NCI-H1436 (cell line): ENCODE measurements around the gene HTR1E.
"Not testable (repeated sequence)": the region's sequence is repeated elsewhere in the genome, so short reads cannot be mapped to it uniquely, and the experiment has no call there.

Experiments
- DNase-seq: peaks from one replicate; lab custom pipeline; 2025; lab: John Stamatoyannopoulos, UW

Gene HTR1E

DNA sequence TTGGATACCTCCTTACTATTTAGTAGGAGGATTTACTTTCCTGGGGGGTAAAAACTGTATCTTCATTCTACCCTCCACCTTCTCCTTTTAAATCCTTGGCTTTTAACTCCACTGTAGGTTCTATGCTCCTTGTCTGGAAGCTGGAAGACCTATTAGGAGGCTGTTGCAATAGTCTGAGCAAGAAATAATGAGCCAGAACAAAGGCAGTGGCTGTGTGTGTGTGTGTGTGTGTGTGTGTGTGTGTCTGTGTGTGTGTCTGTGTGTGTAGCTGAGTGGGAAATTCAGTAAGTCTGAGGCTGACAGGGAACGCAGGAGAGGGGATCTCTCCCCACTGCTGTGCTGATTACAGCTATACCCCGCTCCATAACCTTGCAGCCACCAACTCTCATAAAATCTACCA, 35.8 kb downstream of the HTR1E start:
- DNase-seq, result no peak

DNA sequence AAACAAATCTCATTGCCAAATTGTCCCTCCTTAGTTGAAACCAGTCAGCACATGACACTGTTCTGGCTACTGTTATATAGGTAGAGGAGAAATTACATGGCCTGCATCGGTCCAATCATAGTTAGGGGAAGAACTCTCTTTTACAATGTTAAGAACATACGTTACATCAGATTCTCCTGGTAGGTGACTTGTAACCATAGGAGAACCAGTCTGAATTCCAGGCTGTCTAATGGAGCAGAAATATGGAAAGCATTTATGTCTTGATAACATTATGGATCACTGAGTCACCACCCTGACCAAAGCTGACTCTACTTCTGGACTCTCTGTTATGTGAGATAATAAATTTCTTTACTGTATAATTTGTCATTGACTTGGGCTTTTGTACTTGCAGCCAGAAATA, 40.9 kb downstream of the HTR1E start:
- DNase-seq, result no peak

DNA sequence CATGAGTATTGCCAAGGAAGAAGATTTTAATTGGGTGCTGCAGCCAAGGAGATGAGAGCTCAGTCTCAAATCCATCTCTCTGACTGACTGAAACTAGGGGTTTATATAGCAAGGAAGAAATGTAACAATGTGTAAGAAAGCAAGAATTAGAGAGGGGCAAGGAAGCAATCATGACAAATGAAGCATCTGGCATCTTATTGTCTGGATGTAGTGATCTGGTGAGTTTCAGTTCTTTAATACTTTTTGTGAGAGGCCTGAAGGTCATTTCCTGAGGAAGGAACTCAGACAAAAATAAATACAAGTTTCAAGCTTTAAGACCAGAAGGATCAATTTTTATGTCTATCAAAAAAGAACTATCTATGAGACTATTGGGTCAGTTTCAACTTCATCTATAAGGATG, 64.2 kb downstream of the HTR1E start:
- DNase-seq, result no peak

DNA sequence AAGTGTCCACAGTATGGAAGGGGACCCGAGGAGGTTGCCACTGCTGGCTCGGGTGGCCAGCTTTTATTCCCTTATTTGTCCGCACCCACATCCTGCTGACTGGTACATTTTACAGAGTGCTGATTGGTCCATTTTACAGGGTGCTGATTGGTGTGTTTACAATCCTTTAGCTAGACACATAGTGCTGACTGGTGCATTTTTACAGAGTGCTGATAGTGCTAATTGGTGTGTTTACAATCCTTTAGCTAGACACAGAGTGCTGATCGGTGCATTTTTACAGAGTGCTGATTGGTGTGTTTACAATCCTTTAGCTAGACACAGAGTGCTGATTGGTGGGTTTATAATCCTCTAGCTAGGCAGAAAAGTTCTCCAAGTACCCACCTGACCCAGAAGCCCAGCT, 65.1 kb downstream of the HTR1E start:
- DNase-seq, result not testable (repeated sequence)

DNA sequence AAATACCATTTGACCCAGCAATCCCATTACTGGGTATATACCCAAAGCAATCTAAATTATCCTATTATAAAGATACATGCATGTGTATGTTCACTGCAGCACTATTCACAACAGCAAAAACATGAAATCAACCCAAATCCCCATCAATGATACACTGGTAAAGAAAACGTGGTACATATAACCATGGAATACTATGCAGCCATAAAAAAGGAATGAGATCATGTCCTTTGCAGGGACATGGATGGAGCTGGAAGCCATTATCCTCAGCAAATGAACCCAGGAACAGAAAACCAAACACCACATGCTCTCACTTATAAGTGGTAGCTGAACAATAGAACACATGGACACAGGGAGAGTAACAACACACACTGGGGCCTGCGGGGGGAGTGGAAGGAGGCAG, 69.2 kb downstream of the HTR1E start:
- DNase-seq, result not testable (repeated sequence)

DNA sequence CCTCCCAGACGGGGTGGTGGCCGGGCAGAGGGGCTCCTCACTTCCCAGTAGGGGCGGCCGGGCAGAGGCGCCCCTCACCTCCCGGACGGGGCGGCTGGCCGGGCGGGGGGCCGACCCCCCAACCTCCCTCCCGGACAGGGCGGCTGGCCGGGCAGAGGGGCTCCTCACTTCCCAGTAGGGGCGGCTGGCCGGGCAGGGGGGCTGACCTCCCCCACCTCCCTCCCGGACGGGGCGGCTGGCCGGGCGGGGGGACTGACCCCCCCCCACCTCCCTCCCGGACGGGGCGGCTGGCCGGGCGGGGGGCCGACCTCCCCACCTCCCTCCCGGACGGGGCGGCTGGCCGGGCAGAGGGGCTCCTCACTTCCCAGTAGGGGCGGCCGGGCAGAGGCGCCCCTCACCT, 72.3 kb downstream of the HTR1E start:
- DNase-seq, result not testable (repeated sequence)

DNA sequence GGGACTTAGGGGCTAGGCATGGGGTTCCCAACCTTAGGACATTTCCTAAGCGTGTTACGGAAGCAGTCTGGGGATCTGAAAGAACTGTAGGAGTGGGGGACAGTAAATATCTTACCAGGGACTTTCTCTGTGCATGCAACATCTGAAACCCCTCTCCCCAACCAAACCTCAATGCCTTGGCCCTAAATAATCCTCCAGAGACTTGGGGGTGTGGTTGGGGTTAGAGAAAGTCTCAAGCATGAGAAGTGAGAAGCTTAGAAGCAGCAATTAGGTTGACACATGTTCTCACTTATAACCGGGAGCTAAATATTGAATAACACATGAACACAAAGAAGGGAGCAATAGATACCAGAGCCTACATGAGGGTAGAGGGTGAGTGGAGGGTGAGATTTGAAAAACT, 74.7 kb downstream of the HTR1E start:
- no peak for DNase-seq

DNA sequence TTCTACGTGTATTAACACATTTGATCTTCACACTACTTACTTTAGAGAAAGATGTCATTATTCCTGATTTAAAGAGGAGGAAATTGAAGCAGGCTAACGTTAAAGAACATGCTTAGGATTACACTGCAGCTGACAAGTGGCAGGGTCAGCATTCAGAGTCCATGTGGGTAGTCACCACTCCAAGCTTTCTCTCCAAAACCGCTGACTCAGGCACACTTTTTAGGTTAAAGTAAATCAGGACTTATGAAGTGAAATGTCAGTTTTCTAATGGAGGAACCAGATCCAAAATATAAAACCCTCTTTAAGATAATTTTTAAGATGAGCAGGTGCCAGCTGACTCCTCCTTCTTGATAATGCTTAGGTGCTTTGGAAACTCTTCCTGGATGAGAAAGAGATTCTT, 75.4 kb downstream of the HTR1E start:
- DNase-seq, result no peak

DNA sequence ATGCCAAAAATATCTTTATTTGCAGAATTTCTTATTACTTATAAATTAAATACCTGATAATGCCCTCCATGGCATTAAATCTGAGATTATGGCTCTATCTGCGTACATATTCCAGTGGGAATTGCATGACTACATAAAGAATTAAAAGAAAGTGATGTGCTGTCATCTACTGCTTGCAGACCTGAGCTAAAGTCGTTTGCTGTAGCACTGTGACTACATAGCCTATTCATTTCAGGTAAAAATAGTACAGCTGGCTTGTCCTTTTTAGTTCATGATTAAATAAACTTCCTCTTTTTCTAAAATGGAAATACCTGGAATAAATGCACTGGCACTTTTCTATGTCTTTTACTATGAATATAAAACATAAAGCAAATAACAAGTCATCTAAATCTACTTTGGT, 79.4 kb downstream of the HTR1E start:
- no peak for DNase-seq

DNA sequence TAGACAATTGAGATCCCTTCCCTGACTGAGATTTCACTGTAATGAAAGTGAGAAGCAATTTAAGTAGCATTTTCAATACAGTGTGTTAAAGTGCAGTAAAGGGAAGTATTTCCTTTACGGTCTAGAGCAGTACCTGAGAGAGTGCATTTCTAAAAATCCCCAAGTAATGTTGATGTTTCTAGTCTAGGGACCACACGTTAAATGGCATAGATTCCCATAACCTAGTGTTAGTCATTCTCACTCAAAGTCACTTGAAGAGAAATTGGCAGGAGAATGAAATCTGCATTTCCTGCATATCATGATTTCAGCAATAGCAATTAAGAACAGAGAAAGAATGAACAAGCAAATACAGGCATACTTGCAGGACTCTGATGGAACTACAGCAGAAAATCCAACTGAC, 89.7 kb downstream of the HTR1E start:
- no peak for DNase-seq

DNA sequence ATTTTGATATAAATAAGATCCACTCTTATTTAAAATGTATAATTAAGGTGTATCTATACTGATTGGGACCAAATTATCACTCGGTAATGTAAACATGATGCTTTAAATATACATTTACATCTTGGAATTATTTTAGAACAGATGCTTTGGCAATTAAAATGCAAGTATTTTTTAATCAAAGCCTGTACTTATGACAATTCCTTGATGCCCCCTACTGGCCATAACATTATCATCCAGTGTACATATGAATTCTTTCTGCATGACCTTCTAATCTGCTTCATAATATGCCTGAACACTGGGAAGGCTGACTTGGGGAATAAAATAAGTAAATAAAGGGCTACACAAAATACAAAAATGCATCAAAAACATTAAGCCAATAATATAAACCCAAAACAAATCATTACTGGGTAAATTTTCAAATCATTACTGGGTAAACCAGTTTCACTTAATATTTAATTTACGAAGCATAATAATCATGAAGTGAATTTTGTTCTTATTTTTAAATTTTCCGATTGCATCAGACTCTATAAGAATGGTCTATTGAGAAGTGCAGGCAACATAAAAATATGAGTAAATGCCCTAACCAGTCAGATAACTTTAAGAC, 92.5 kb downstream of the HTR1E start:
- peak; percentile 16 for DNase-seq

DNA sequence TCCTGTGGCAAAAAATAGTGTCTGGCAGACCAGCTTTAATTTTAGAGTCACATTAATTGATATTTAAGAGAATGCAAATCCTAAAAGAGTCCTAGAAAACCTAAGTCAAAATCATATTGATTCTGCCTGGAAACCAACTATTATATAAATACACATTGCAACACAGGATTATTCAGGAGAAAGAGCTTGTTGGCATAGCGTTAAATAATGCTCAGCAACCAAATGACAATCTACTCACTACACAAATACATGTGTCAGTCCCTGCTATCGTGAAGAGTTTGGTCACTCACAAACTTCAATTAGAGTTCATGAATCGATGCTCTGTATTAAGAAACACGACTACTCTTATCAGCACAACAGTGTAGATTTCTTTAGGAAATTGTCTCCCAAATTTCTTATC, 103.4 kb downstream of the HTR1E start:
- no peak for DNase-seq

DNA sequence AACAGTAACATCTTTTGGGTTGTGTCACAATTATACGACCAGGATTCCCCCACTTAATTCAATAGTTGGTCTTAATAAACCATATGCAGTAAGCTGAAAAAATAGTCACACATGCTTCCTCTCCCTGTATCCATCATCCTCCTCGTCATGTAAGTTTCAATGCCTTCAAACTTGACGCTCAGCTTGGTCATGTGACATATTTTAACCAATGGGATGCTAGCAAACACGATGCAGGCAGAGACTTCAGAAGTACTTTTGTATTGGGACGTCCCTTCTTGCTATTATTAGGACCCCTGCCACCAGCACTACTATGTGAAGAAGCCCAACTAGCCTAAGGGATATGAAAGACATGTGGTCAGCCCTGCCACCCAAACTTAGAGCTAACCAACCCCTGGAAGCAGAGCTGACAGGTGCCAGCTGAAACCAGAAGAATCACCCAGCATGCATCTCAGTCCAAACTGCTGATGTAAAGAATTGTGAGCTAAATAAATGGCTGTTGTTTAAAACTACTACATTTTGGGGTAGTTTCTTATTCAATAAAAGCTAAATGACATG, 108.3 kb downstream of the HTR1E start:
- no peak for DNase-seq

DNA sequence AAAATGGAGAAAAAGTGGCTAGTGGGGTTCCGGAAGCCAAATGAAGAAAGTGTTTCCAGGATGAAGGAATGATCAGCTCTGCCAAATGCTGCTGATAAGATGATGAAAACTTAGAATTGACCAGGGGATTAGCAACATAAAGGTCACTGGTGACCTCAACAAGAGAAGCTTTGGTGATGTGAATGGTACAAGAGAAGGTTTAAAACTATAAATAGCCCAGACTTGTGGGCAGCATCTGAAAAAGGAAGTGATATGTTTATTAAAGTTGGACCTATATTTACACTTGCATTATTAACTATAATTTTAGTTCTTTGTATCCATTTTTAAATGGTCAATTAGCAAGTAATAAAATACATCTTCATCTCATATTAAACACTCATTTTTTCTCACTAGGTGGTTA, 112.5 kb downstream of the HTR1E start:
- no peak for DNase-seq

DNA sequence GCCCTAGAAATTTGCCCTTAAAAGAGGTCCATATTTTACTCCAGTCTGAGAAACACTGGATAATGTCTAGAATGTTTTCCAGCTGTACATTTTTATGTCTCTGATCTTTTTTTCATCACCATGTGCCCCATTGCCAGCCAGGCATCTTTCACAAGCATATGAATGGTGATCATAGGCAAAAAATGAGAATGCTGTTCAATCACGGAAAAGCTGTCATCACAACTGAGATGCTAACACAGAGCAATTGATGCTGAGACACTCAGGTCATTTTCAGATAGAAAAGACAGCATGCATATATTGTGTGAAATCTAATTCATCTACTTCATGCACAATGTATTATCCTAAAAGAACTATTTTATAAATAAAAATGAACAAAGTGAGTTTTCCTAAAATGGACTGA, 116.0 kb downstream of the HTR1E start:
- DNase-seq, result no peak

DNA sequence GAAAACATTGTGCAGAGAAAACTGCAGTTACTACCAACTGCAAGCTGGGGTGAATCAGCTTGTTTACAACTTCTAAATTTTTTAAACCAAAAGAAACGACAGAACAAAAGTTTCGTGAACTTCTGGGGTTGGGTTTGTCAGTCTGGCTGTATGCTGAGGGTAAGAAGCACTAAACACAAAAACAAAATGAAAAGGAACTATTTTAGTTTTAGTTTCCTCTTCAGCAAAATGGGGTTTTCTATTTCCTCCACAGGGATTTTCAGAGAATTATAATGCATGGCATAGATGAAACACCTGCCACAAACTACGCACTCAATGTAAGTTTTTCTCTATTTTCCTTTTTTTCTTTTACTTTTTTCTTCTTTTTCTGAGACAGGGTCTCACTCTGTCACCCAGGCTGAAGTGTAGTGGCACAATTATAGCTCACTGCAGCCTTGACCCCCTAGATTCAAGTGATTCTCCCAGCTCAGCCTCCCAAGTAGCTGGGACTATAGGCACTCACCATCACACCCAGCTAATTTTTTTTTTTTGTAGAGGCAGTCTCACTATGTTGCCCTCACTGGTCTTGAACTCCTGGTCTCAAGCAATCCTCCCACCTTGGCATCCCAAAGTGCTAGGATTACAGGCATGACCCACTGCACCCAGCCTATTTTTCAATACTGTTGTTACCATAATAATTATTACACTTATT, 117.0 kb downstream of the HTR1E start:
- no peak for DNase-seq

DNA sequence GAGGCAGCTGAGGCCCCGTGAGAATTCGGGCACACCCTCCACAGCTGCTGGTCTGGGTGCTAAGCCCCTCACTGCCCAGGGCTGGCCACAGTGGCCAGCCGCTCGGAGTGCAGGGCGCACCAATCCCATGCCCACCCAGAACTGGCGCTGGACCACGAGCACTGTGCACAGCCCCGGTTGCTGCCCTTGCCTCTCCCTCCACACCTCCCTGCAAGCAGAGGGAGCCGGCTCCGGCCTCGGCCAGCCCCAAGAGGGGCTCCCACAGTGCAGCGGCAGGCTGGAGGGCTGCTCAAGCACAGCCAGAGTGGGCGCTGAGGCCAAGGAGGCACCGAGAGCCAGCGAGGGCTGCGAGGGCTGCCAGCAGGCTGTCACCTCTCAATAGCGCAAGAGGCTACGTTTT, 122.6 kb downstream of the HTR1E start:
- DNase-seq, result no peak

DNA sequence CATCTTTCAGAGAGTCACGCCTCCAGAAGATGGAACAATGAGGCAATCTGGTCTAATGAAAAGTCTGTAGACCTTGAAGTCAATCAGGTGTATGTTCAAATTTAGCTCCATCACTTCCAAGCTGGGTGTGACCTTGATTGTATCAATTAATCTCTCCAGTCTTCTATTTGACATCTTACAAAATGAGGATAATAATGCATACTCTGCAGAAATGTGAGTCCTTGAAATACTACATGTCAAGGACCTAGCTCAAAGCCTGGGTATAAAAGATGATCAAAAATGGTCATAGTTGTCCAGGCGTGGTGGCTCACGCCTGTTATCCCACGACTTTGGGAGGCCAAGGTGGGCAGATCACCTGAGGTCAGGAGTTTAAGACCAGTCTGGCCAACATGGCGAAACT, 127.8 kb downstream of the HTR1E start:
- no peak for DNase-seq
